Transverse colon (tissue), 4 donors: Measurements from ENCODE around the gene JAZF1. TPM values are rescaled to one million over a fixed set of nuclear protein-coding genes. Genes with fewer than 3 reads are reported as not detected.
A peak's percentile ranks its signal among the peaks of the same experiment; 100 is the strongest.

Experiments
- DNase-seq: peaks from one replicate; pipeline ENCODE4 v3.0.0-alpha.2; 2019
- H3K27ac ChIP-seq, 4 donors: fragments of 200-600 bp; sonication (generic); 2 replicates each; pipeline ENCODE4 v1.5.1; 2016 to 2018; ENCODE audit warnings: inconsistent platforms in 4 of 4
- H3K27me3 ChIP-seq: fragments of 200-600 bp; sonication (generic); 2 replicates; pipeline ENCODE4 v1.5.1; 2017; ENCODE audit warnings: inconsistent platforms
- H3K36me3 ChIP-seq, 4 donors: fragments of 200-600 bp; sonication (generic); 2 replicates each; pipeline ENCODE4 v1.5.1; 2017 to 2019; ENCODE audit warnings: inconsistent platforms in 4 of 4
- H3K4me1 ChIP-seq, 4 donors: fragments of 200-600 bp; sonication (generic); 2 replicates each; pipeline ENCODE4 v1.5.1; 2017 to 2020; ENCODE audit warnings: inconsistent platforms in 4 of 4
- H3K4me3 ChIP-seq, 4 donors: fragments of 200-600 bp; sonication (generic); 1 replicate in 1 of 4; 2 replicates in 3 of 4; pipeline versions ENCODE4 v1.5.1 to v1.6.1; 2017 to 2019; ENCODE audit warnings: inconsistent platforms in 4 of 4
- H3K9me3 ChIP-seq, 2 donors: fragments of 200-600 bp; sonication (generic); 2 replicates each; pipeline ENCODE4 v1.5.1; 2017 to 2019; ENCODE audit warnings: inconsistent platforms in 2 of 2
- CTCF ChIP-seq, 5 experiments: fragments of 200-600 bp in 3 of 5; fragments of 450-650 bp in 2 of 5; sonication (generic) in 3 of 5; IDR thresholded peaks; 1 replicate in 2 of 5; 2 replicates in 3 of 5; pipeline ENCODE4 v1.5.1; 2016 to 2017; ENCODE audit warnings: antibody characterized with exemption in 5 of 5, inconsistent platforms in 3 of 5, mild to moderate bottlenecking in 2 of 5, moderate library complexity in 1 of 5
- EP300 ChIP-seq: sonication (generic); formaldehyde crosslinking; IDR thresholded peaks from one replicate; pipeline ENCODE4 v1.6.1; 2017; ENCODE audit warnings: antibody characterized with exemption, low read depth
- POLR2A ChIP-seq: fragments of 450-650 bp; IDR thresholded peaks from one replicate; pipeline ENCODE4 v1.6.1; 2016; ENCODE audit warnings: antibody characterized with exemption, mild to moderate bottlenecking, moderate library complexity
- POLR2AphosphoS5 ChIP-seq, 3 donors: sonication (generic); formaldehyde crosslinking; IDR thresholded peaks; one replicate each; pipeline ENCODE4 v1.6.1; 2016; ENCODE audit warnings: antibody characterized with exemption in 3 of 3
- WGBS, 2 donors: methylation state at CpG; one replicate each; pipeline ENCODE4 v1.1.5; 2018; ENCODE audit warnings: low coverage in 1 of 2; 5-methylcytosine and 5-hydroxymethylcytosine counted together
- in situ Hi-C, 4 donors: fragments of 200-750 bp; cut with MboI; loops; one replicate each; pipeline versions ENCODE4 v1.15.0 to v1.15.1; 2017; ENCODE audit warnings: low sequenced_read_pairs in 3 of 4, low pct_ligation_motif_present in 1 of 4, low pct_unique_long_range_greater_than_20kb in 1 of 4
- intact Hi-C: fragments of 100-400 bp; cut with DNase I; formaldehyde crosslinking; loops from one replicate; pipeline ENCODE4 v1.15.1; 2023; ENCODE audit warnings: low total_unique reads
- total RNA-seq, 4 donors: library from RNA; depleted of rRNA; stranded (reverse); fragments of >200 nt; gene quantifications; one replicate each; pipeline ENCODE4 v1.1.0, GENCODE V29; 2016

Gene JAZF1
- total RNA-seq, 4 donors from 2014 or later, result 11.0 to 12.2 (median 11.5) TPM

GRCh38 chr7:28060371-28060950 is 120.1 kb downstream of the JAZF1 start:
- DNase-seq, result no peak
- H3K4me3 ChIP-seq, result no peak overlapping the region
- no peak overlapping the region for H3K27ac ChIP-seq
- intact Hi-C loops (no loop called here), in situ Hi-C loops (no loop called here)
- no peaks in the 10 kb centered on the region for H3K36me3 ChIP-seq
- no peaks in the 10 kb centered on the region for H3K9me3 ChIP-seq
- 45 to 53% methylated on average over 1 of the region's 1 CpG for WGBS, 2 donors
- TF ChIP-seq CTCF (IDR thresholded peaks at IDR 0.05), result no peak
- TF ChIP-seq EP300, result no peak
- no peak for TF ChIP-seq POLR2A
- no peak for TF ChIP-seq POLR2AphosphoS5 (IDR thresholded peaks at IDR 0.05)
- H3K4me1 ChIP-seq, result peaks cover 0 to 43% (median 15%) of the 10 kb centered on the region in 4 donors
- H3K27me3 ChIP-seq, result no peaks in the 10 kb centered on the region

GRCh38 chr7:28055161-28055544 is 125.4 kb downstream of the JAZF1 start:
- H3K27me3 ChIP-seq, result no peaks in the 10 kb centered on the region
- H3K9me3 ChIP-seq, result no peaks in the 10 kb centered on the region
- 66 to 68% methylated on average over 3 of the region's 3 CpGs for WGBS, 2 donors
- intact Hi-C loops (no loop called here), in situ Hi-C loops (no loop called here)
- H3K36me3 ChIP-seq, result no peaks in the 10 kb centered on the region
- no peaks in the 10 kb centered on the region for H3K4me1 ChIP-seq
- TF ChIP-seq CTCF (IDR thresholded peaks at IDR 0.05), result no peak
- no peak for TF ChIP-seq EP300
- no peak for TF ChIP-seq POLR2AphosphoS5 (IDR thresholded peaks at IDR 0.05)
- no peak for TF ChIP-seq POLR2A
- no peak for DNase-seq
- H3K27ac ChIP-seq, result peak overlapping the region in 1 of 4 donors; percentile 45
- no peak overlapping the region for H3K4me3 ChIP-seq

GRCh38 chr7:28054531-28055160 is 125.9 kb downstream of the JAZF1 start:
- peak overlapping the region in 1 of 4 donors; percentile 29 for H3K27ac ChIP-seq
- H3K4me3 ChIP-seq, result no peak overlapping the region
- no peaks in the 10 kb centered on the region for H3K27me3 ChIP-seq
- 72 to 81% methylated on average over 9 to 10 of the region's 10 CpGs for WGBS, 2 donors
- in situ Hi-C loops (no loop called here), intact Hi-C loops (no loop called here)
- H3K9me3 ChIP-seq, result no peaks in the 10 kb centered on the region
- TF ChIP-seq POLR2A (no peak), EP300 (no peak), POLR2AphosphoS5 (IDR thresholded peaks at IDR 0.05) (no peak), CTCF (IDR thresholded peaks at IDR 0.05) (no peak)
- no peak for DNase-seq
- H3K4me1 ChIP-seq, result no peaks in the 10 kb centered on the region
- no peaks in the 10 kb centered on the region for H3K36me3 ChIP-seq

- Histone ChIP-seq H3K27me3 (no peaks in the 10 kb centered on the region), H3K4me1 (no peaks in the 10 kb centered on the region), H3K27ac (no peak overlapping the region), H3K36me3 (no peaks in the 10 kb centered on the region), H3K4me3 (no peak overlapping the region), H3K9me3 (no peaks in the 10 kb centered on the region)
- in situ Hi-C loops, result no loop called here
- DNase-seq, result no peak
- WGBS, 2 donors, result 83 to 89% methylated on average over 3 of the region's 3 CpGs
- intact Hi-C loops, result no loop called here
- no peak for TF ChIP-seq EP300
- TF ChIP-seq POLR2A, result no peak
- TF ChIP-seq CTCF (IDR thresholded peaks at IDR 0.05), result no peak
- TF ChIP-seq POLR2AphosphoS5 (IDR thresholded peaks at IDR 0.05), result no peak
These were observed 127.7 kb downstream of the JAZF1 start for GRCh38 chr7:28052933-28053332.
